Measurements from ENCODE around the gene IRAK1. TPM values are rescaled to one million over a fixed set of nuclear protein-coding genes. Genes with fewer than 3 reads are reported as not detected.

Gene IRAK1
- total and polyA plus RNA-seq, 2 donors (not counting 3 experiments of a cell fraction or from before 2014, with no cell fraction given): 63.6 to 138 TPM

DNA sequence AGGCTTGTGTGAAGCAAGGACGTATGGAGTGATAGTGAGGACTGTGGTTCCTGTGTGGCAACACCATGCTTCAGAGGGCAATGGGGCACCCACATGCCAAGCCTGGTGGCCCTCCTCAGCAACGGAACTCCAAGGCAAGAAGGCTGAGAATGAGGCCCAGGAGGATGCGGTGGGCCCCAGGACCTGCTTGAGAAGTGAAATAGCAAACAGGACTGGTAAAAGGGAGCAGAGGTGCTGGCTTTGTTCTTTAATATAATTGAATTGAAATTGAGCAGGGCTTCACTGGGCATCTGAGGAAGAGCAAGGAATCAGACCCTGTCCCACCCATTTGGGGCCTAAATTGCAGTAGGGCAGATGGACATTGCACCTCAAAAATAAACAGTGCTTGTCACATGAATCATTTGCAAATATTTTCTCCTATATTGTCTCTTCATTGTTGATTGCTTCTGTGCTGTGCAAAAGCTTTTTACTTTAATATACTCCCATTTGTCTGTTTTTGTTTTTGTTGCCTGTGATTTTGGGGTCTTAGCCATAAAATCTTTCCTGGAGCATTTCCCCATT lies 44.9 kb downstream of the IRAK1 start:
- ChIA-PET POLR2A (no interaction called here), CTCF (interaction anchor here (1.1 to 1.3 kb wide), 2 partner anchors 38 to 46 kb away, joined by 3 to 8 read pairs; no protein-coding TSS in a partner anchor)
- H3K4me1 ChIP-seq (ENCODE audit: control insufficient read depth, extremely low read depth, insufficient read depth, low read length): peaks cover 17% of the 10 kb centered on the region
- BruUV-seq (replicated peaks): no TSS peak
- no peak overlapping the region for H3K4me3 ChIP-seq (replicated peaks in 1 of 3; ENCODE audit: insufficient read depth in 1 of 3, low read depth in 1 of 3, low read length in 3 of 3)
- TF ChIP-seq, protein P1, sequence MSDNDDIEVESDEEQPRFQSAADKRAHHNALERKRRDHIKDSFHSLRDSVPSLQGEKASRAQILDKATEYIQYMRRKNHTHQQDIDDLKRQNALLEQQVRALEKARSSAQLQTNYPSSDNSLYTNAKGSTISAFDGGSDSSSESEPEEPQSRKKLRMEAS (IDR thresholded peaks at IDR 0.05; ENCODE audit: insufficient read depth, insufficient read length): no peak
- TF ChIP-seq GATA2 (IDR thresholded peaks at IDR 0.05; ENCODE audit: insufficient read depth, insufficient read length, low read depth, low read length) (no peak), POLR2A (IDR thresholded peaks at IDR 0.05; ENCODE audit: low read depth, low read length) (no peak), FOS (IDR thresholded peaks at IDR 0.05; ENCODE audit: borderline replicate concordance, insufficient read depth, low read length) (no peak), EZH2 (IDR thresholded peaks at IDR 0.05; ENCODE audit: borderline replicate concordance, low read depth, low read length, severe bottlenecking) (no peak), POLR2AphosphoS5 (IDR thresholded peaks at IDR 0.05; ENCODE audit: insufficient read depth, low read depth, low read length) (no peak), MYC (IDR thresholded peaks at IDR 0.05; ENCODE audit: low read depth, low read length) (no peak), JUN (IDR thresholded peaks at IDR 0.05; ENCODE audit: borderline replicate concordance, insufficient read depth, insufficient read length, low read depth) (no peak)
- TF ChIP-seq, protein P2, sequence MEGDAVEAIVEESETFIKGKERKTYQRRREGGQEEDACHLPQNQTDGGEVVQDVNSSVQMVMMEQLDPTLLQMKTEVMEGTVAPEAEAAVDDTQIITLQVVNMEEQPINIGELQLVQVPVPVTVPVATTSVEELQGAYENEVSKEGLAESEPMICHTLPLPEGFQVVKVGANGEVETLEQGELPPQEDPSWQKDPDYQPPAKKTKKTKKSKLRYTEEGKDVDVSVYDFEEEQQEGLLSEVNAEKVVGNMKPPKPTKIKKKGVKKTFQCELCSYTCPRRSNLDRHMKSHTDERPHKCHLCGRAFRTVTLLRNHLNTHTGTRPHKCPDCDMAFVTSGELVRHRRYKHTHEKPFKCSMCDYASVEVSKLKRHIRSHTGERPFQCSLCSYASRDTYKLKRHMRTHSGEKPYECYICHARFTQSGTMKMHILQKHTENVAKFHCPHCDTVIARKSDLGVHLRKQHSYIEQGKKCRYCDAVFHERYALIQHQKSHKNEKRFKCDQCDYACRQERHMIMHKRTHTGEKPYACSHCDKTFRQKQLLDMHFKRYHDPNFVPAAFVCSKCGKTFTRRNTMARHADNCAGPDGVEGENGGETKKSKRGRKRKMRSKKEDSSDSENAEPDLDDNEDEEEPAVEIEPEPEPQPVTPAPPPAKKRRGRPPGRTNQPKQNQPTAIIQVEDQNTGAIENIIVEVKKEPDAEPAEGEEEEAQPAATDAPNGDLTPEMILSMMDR (IDR thresholded peaks at IDR 0.05; ENCODE audit: extremely low read depth in 1 of 2, insufficient read depth in 1 of 2, low read depth in 1 of 2, low read length in 2 of 2): no peak
- DNase-seq (ENCODE audit: low read depth, low spot score) (no peak), FAIRE-seq (no peak)
- no peaks in the 10 kb centered on the region for H3K36me3 ChIP-seq (ENCODE audit: control insufficient read depth in 2 of 2, extremely low read depth in 1 of 2, insufficient read depth in 2 of 2, low read length in 2 of 2)
- H3K27me3 ChIP-seq (ENCODE audit: control insufficient read depth in 2 of 2, insufficient read depth in 2 of 2, low read length in 2 of 2): no peaks in the 10 kb centered on the region
- intact Hi-C loops (cut with micrococcal nuclease): no loop called here
- no peak overlapping the region for H3K9ac ChIP-seq (replicated peaks; ENCODE audit: extremely low read depth, insufficient read depth, low read length)
- no peak overlapping the region for H3K27ac ChIP-seq (ENCODE audit: insufficient read depth, low read depth, low read length)
- H3K4me2 ChIP-seq (ENCODE audit: insufficient read depth, low read length): no peak overlapping the region
- peaks cover 15% of the 10 kb centered on the region for H3K79me2 ChIP-seq (ENCODE audit: control insufficient read depth, insufficient read depth, low read length)
- H3K9me3 ChIP-seq (replicated peaks; ENCODE audit: control insufficient read depth, insufficient read depth, low read length): no peaks in the 10 kb centered on the region
- dilution Hi-C loops (cut with MboI; ENCODE audit: extremely low pct_ligation_motif_present, low sequenced_read_pairs): no loop called here
- H4K20me1 ChIP-seq (replicated peaks; ENCODE audit: control insufficient read depth, extremely low read depth, insufficient read depth, low read length): no peaks in the 10 kb centered on the region
- no peak overlapping the region for H2AFZ ChIP-seq (ENCODE audit: low read depth, low read length)
- H3K9me1 ChIP-seq (replicated peaks; ENCODE audit: control insufficient read depth, extremely low read depth, insufficient read depth, low read length): no peaks in the 10 kb centered on the region

All from endothelial cell of umbilical vein (primary cell).